ENCODE results near the gene WDR43. TPM values are rescaled to one million over a fixed set of nuclear protein-coding genes. Genes with fewer than 3 reads are reported as not detected.

WDR43 gene
- total and polyA plus RNA-seq, 2 experiments from 2014 or later = 101 to 140 TPM

DNA sequence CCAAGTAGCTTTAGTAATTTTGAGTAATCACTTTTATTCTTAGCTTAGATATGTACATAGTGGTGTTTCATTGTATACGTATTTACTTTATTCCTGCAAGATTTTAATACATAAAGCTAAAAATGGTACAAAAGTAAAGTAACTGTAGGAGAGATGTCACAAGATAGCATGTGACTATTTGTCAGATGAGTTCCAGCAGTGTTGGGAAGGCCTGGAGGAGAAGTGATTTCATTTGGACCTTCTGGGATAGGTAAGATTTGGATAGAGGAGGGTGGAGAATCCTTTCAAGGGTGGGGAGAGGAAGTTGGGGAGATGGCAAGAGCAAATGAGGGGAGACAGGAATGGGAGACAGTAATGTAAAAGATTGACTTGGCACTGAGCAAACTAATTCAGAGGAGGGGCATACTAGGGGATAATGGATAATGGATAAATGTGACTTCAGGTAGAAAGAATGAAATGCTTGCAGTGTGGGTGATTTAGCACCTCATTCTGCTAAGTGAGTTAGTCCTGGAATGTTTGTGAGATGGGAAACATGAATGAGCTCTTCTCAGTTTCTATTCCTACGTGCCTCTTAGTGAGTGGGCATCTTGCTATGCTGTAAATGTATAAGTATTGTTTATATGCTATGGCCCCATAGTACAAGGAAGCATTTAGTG, 10.5 kb downstream of the WDR43 start:
- Histone ChIP-seq H2AFZ (no peak overlapping the region), H3K27ac (ENCODE audit: low read depth) (no peak overlapping the region), H3K4me3 (no peak overlapping the region), H3K36me3 (ENCODE audit: insufficient read depth) (peaks cover 63% of the 10 kb centered on the region), H3K9me2 (ENCODE audit: insufficient read depth) (no peaks in the 10 kb centered on the region), H3K4me2 (no peak overlapping the region), H3K4me1 (ENCODE audit: insufficient read depth) (no peaks in the 10 kb centered on the region), H3F3A (replicated peaks; ENCODE audit: low read depth) (peaks cover 4% of the 10 kb centered on the region; the same call in 1 of the 2 replicates), H4K20me1 (replicated peaks; ENCODE audit: insufficient read depth) (peaks cover 84% of the 10 kb centered on the region), H3K79me2 (replicated peaks; ENCODE audit: insufficient read depth) (peaks cover 100% of the 10 kb centered on the region), H3K27me3 (ENCODE audit: insufficient read depth) (no peaks in the 10 kb centered on the region)
- TF ChIP-seq CTCF (conservative IDR thresholded peaks at IDR 0.05; ENCODE audit: low read depth in 2 of 2) = no peak
- TF ChIP-seq STAT1 (IDR thresholded peaks at IDR 0.05; ENCODE audit: unreplicated experiment) = no peak
- no peak for TF ChIP-seq EZH2phosphoT487 (IDR thresholded peaks at IDR 0.05; ENCODE audit: unreplicated experiment)
- no peak for TF ChIP-seq ZNF462 (CRISPR knock-in tag; IDR thresholded peaks at IDR 0.05)
- TF ChIP-seq CREB1 (CRISPR knock-in tag; IDR thresholded peaks at IDR 0.05; ENCODE audit: low read depth) = no peak
- no peak for TF ChIP-seq EZH2 (IDR thresholded peaks at IDR 0.05; ENCODE audit: low read depth, unreplicated experiment)
- TF ChIP-seq REST (IDR thresholded peaks at IDR 0.05; ENCODE audit: unreplicated experiment) = no peak
- no peak for TF ChIP-seq NANOG (IDR thresholded peaks at IDR 0.05; ENCODE audit: borderline replicate concordance)
- TF ChIP-seq ZNF331 (CRISPR knock-in tag; IDR thresholded peaks at IDR 0.05; ENCODE audit: low read depth) = no peak
- TF ChIP-seq POLR2AphosphoS5 (IDR thresholded peaks at IDR 0.05; ENCODE audit: low read depth) = no peak
- TF ChIP-seq, protein P1, sequence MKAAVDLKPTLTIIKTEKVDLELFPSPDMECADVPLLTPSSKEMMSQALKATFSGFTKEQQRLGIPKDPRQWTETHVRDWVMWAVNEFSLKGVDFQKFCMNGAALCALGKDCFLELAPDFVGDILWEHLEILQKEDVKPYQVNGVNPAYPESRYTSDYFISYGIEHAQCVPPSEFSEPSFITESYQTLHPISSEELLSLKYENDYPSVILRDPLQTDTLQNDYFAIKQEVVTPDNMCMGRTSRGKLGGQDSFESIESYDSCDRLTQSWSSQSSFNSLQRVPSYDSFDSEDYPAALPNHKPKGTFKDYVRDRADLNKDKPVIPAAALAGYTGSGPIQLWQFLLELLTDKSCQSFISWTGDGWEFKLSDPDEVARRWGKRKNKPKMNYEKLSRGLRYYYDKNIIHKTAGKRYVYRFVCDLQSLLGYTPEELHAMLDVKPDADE (IDR thresholded peaks at IDR 0.05) = no peak
- TF ChIP-seq JUNB (IDR thresholded peaks at IDR 0.05; ENCODE audit: unreplicated experiment) = no peak
- TF ChIP-seq ZNF114 (CRISPR knock-in tag; IDR thresholded peaks at IDR 0.05) = no peak
- Mint-ChIP-seq H3K4me3 (no peak overlapping the region), H3K36me3 (ENCODE audit: low read depth) (peaks cover 77% of the 10 kb centered on the region), H3K9me3 (no peaks in the 10 kb centered on the region), H3K27ac (no peak overlapping the region; the same call in 1 of the 2 replicates), H3K4me1 (peaks cover 8% of the 10 kb centered on the region; the same call in 2 of the 3 replicates), H3K27me3 (ENCODE audit: insufficient read depth, low read depth, poor library complexity) (peaks cover 3% of the 10 kb centered on the region)
- ATAC-seq (no peak), DNase-seq (ENCODE audit: low spot score) (no peak)

Data from GM23338 (cell line).